ENCODE measurements around the gene SGPL1. TPM values are rescaled to one million over a fixed set of nuclear protein-coding genes. Genes with fewer than 3 reads are reported as not detected.

The SGPL1 gene
- total RNA-seq, 1 experiment from 2014 or later: 69.4 TPM

- Histone ChIP-seq H3K27ac (ENCODE audit: low read depth, low read length) (no peak overlapping the region), H3K79me2 (ENCODE audit: insufficient read depth, low read length) (no peaks in the 10 kb centered on the region), H3K9ac (ENCODE audit: low read length) (no peak overlapping the region), H3K9me3 (ENCODE audit: control insufficient read depth in 1 of 2, insufficient read depth in 1 of 2, low read depth in 1 of 2, low read length in 2 of 2) (no peaks in the 10 kb centered on the region), H4K20me1 (ENCODE audit: insufficient read depth) (no peaks in the 10 kb centered on the region), H3K9me2 (ENCODE audit: insufficient read depth) (no peaks in the 10 kb centered on the region), H3K36me3 (ENCODE audit: control insufficient read depth in 1 of 2, insufficient read depth in 2 of 2, low read length in 2 of 2) (no peaks in the 10 kb centered on the region), H3K27me3 (ENCODE audit: insufficient read depth, low read length) (no peaks in the 10 kb centered on the region), H2AFZ (ENCODE audit: low read depth, low read length, poor library complexity, severe bottlenecking) (peak overlapping the region; percentile 11), H3K4me3 (replicated peaks in 1 of 2; ENCODE audit: low read depth in 1 of 2, low read length in 2 of 2) (no peak overlapping the region), H3K4me1 (ENCODE audit: control insufficient read depth in 1 of 2, insufficient read depth in 2 of 2, low read length in 2 of 2) (peaks cover 31 to 35% of the 10 kb centered on the region in 2 experiments), H3K4me2 (ENCODE audit: low read length) (peak overlapping the region; percentile 26)
- no TSS peak for BruUV-seq (replicated peaks)
- DNase-seq (ENCODE audit: low read depth, low spot score) (no peak), ATAC-seq (peak; percentile 83)
- POLR2A ChIA-PET: no interaction called here
- CTCF ChIA-PET: interaction anchor here (0.8 to 1.8 kb wide), 8 partner anchors 11 to 359 kb away, joined by 3 to 7 read pairs (median 3); no protein-coding TSS in a partner anchor
- intact Hi-C loops (cut with micrococcal nuclease): loop anchor here (1.0 to 5.0 kb wide), 3 partner anchors 22 to 359 kb away; no protein-coding TSS in a partner anchor
- RAD21 ChIA-PET (ENCODE audit: low non-redundant PET in 1 of 2, low total read pairs in 2 of 2, uncharacterized antibody in 2 of 2, unreplicated experiment in 2 of 2): interaction anchor here in 1 of 2 experiments (1.3 kb wide), 1 partner anchor 283 kb away, joined by 6 read pairs; no protein-coding TSS in a partner anchor
- no peak for TF ChIP-seq YY1 (IDR thresholded peaks at IDR 0.05; ENCODE audit: extremely low read depth, insufficient replicate concordance, low read depth, low read length)
- TF ChIP-seq REST (IDR thresholded peaks at IDR 0.05; ENCODE audit: low read depth): no peak
- TF ChIP-seq SRF (IDR thresholded peaks at IDR 0.05; ENCODE audit: low read depth): no peak
- no peak for TF ChIP-seq ATF3 (IDR thresholded peaks at IDR 0.05)
- no peak for TF ChIP-seq FOSL1 (IDR thresholded peaks at IDR 0.05; ENCODE audit: low read depth)
- TF ChIP-seq CTCF (IDR thresholded peaks at IDR 0.05 in 2 of 3, conservative IDR thresholded peaks at IDR 0.05 in 1 of 3; ENCODE audit: borderline replicate concordance in 1 of 3, insufficient read depth in 1 of 3, low read depth in 2 of 3, low read length in 2 of 3): peak; percentile 89 to 95 (median 91)
- TF ChIP-seq ZFX (IDR thresholded peaks at IDR 0.05): no peak
- no peak for TF ChIP-seq EZH2phosphoT487 (IDR thresholded peaks at IDR 0.05; ENCODE audit: borderline replicate concordance)
- TF ChIP-seq ELF1 (IDR thresholded peaks at IDR 0.05; ENCODE audit: borderline replicate concordance, low read depth): no peak
- TF ChIP-seq POLR2A (IDR thresholded peaks at IDR 0.05; ENCODE audit: borderline replicate concordance, extremely low read depth, insufficient read depth, insufficient read length): no peak
- peak; percentile 92 for TF ChIP-seq RAD21 (IDR thresholded peaks at IDR 0.05; ENCODE audit: low read depth)
Observed at GRCh38 chr10:70925377-70926225, 109.9 kb downstream of the SGPL1 start.

All from HCT116 (cell line).